HepG2 (cell line): ENCODE data around the gene CRYM. TPM values are rescaled to one million over a fixed set of nuclear protein-coding genes. Genes with fewer than 3 reads are reported as not detected.

ENCODE experiments used
- MXI1 ChIP-seq: IDR thresholded peaks from 3 replicates; pipeline ENCODE4 v1.6.1; 2012; ENCODE audit warnings: low read depth, low read length, inconsistent platforms, borderline replicate concordance
- PAXIP1 ChIP-seq: sonication (generic); formaldehyde crosslinking; conservative IDR thresholded peaks from 2 replicates; pipeline ENCODE4 v1.4.0; 2020; ENCODE audit warnings: mild to moderate bottlenecking, missing genetic modification reagents, moderate library complexity
- SMAD3 ChIP-seq: sonication (generic); formaldehyde crosslinking; IDR thresholded peaks from 2 replicates; pipeline ENCODE4 v1.4.0; 2020; ENCODE audit warnings: missing genetic modification reagents
- ZBTB40 ChIP-seq, 2 experiments: fragments of 450-650 bp in 1 of 2; sonication (generic) in 1 of 2; formaldehyde crosslinking in 1 of 2; IDR thresholded peaks; 2 replicates each; pipeline versions ENCODE4 v1.6.1 to v1.8.0; 2016 to 2022; ENCODE audit warnings: antibody characterized with exemption in 1 of 2, mild to moderate bottlenecking in 1 of 2, missing genetic modification reagents in 1 of 2
- ZSCAN25 ChIP-seq: sonication (generic); formaldehyde crosslinking; IDR thresholded peaks from 2 replicates; pipeline ENCODE4 v1.8.0; 2022; ENCODE audit warnings: mild to moderate bottlenecking, missing genetic modification reagents
- polyA plus RNA-seq, 8 experiments: library from polyadenylated mRNA; depleted of rRNA in 3 of 8; stranded (reverse) in 7 of 8; unstranded in 1 of 8; fragments of >200 nt; fragmentation: Illumina TruSeq in 4 of 8; extraction: Trizol in 4 of 8; gene quantifications; 2 replicates each; pipeline versions ENCODE4 v1.2.1 to v1.2.3, GENCODE V29; 2011 to 2016; ENCODE audit warnings: low read depth in 4 of 8, missing spikeins in 1 of 8, mixed read lengths in 1 of 8; ENCODE audit not compliant: insufficient read depth in 1 of 8
- total RNA-seq, 5 experiments: library from RNA; depleted of rRNA; stranded (reverse); fragments of >200 nt; fragmentation: Illumina TruSeq; extraction: Trizol; gene quantifications; 2 replicates each; pipeline ENCODE4 v1.2.3, GENCODE V29; 2016; ENCODE audit warnings: low read depth in 1 of 5

The CRYM gene
- total and polyA plus RNA-seq, 2 of the 13 experiments (the other 11 are each of a cell fraction or from before 2014, with no cell fraction given): 1.9 to 2.2 TPM

- TF ChIP-seq ZBTB40 (IDR thresholded peaks at IDR 0.05) (0 out of 2 replicates have a peak, but pooled peaks have one; percentile 4), ZBTB40 (CRISPR knock-in tag; IDR thresholded peaks at IDR 0.05) (peak; percentile 3; the same call in 1 of the 2 replicates), SMAD3 (CRISPR knock-in tag) (peak; percentile 80; the same call in 1 of the 2 replicates), PAXIP1 (peak; percentile 100), ZSCAN25 (peak; percentile 36), MXI1 (peak; percentile 73; the same call in 1 of the 3 replicates)
Observed at GRCh38 chr16:21260870-21261791, 17.0 kb downstream of the CRYM start (continued).
